ENCODE data around the gene QSOX1. TPM values are rescaled to one million over a fixed set of nuclear protein-coding genes. Genes with fewer than 3 reads are reported as not detected.
A peak's percentile ranks its signal among the peaks of the same experiment; 100 is the strongest.

QSOX1 gene
- total and polyA plus RNA-seq, 9 of the 15 experiments (the other 6 are each of a cell fraction or from before 2014, with no cell fraction given), result 4.0 to 53.1 (median 15.0) TPM

GRCh38 chr1:180116964-180117763, 37.5 kb upstream of the QSOX1 start (continued):
- TF ChIP-seq CXXC5 (CRISPR knock-in tag; IDR thresholded peaks at IDR 0.05) (peak; percentile 100), SMARCA4 (IDR thresholded peaks at IDR 0.05) (peak; percentile 81; the same call in 1 of the 2 replicates), ESRRA (IDR thresholded peaks at IDR 0.05; ENCODE audit: borderline replicate concordance, low read depth) (peak; percentile 67), TCF7L2 (IDR thresholded peaks at IDR 0.05; ENCODE audit: low read depth, low read length) (no peak), CHCHD3 (CRISPR knock-in tag; IDR thresholded peaks at IDR 0.05) (no peak), HNRNPUL1 (IDR thresholded peaks at IDR 0.05; ENCODE audit: low read length) (no peak), MGA (IDR thresholded peaks at IDR 0.05) (peak; percentile 85), MED1 (CRISPR knock-in tag; IDR thresholded peaks at IDR 0.05; ENCODE audit: borderline replicate concordance) (no peak), HSF4 (CRISPR knock-in tag; IDR thresholded peaks at IDR 0.05; ENCODE audit: borderline replicate concordance) (no peak), CREB5 (CRISPR knock-in tag; IDR thresholded peaks at IDR 0.05) (no peak), ELF1 (tag; IDR thresholded peaks at IDR 0.05) (peak; percentile 69), E2F6 (IDR thresholded peaks at IDR 0.05; ENCODE audit: borderline replicate concordance in 1 of 2, extremely low read depth in 1 of 2, insufficient read depth in 1 of 2, insufficient read length in 1 of 2, low read depth in 1 of 2, low read length in 1 of 2, poor library complexity in 1 of 2, severe bottlenecking in 1 of 2) (peak; percentile 71 to 93), KAT7 (CRISPR knock-in tag; IDR thresholded peaks at IDR 0.05; ENCODE audit: borderline replicate concordance) (no peak)

Measured in K562 (cell line).